ENCODE data around the gene LRCH3.
"Not testable (repeated sequence)": the region's sequence is repeated elsewhere in the genome, so short reads cannot be mapped to it uniquely, and the experiment has no call there.

The LRCH3 gene

GRCh38 chr3:197888511-197888910 is 97.5 kb downstream of the LRCH3 start:
- no peak for DNase-seq (ENCODE audit: low read depth)
- Histone ChIP-seq H3K9ac (ENCODE audit: low read length) (no peak overlapping the region), H3K9me3 (ENCODE audit: control insufficient read depth, low read length) (no peaks in the 10 kb centered on the region), H3K36me3 (ENCODE audit: control insufficient read depth, insufficient read depth, low read length, severe bottlenecking) (peaks cover 15% of the 10 kb centered on the region), H3K4me1 (ENCODE audit: control insufficient read depth, insufficient read depth, low read length) (no peaks in the 10 kb centered on the region), H3K27me3 (replicated peaks; ENCODE audit: control insufficient read depth, insufficient read depth, low read length) (no peaks in the 10 kb centered on the region), H3K4me3 (ENCODE audit: low read length) (no peak overlapping the region)

- Histone ChIP-seq H3K36me3 (ENCODE audit: control insufficient read depth, insufficient read depth, low read length, severe bottlenecking) (peaks cover 9% of the 10 kb centered on the region), H3K27me3 (replicated peaks; ENCODE audit: control insufficient read depth, insufficient read depth, low read length) (no peaks in the 10 kb centered on the region), H3K9ac (ENCODE audit: low read length) (no peak overlapping the region), H3K4me3 (ENCODE audit: low read length) (no peak overlapping the region), H3K9me3 (ENCODE audit: control insufficient read depth, low read length) (no peaks in the 10 kb centered on the region), H3K4me1 (ENCODE audit: control insufficient read depth, insufficient read depth, low read length) (no peaks in the 10 kb centered on the region)
- no peak for DNase-seq (ENCODE audit: low read depth)
Observed at GRCh38 chr3:197889204-197889930, 98.3 kb downstream of the LRCH3 start.

- no peak overlapping the region for H3K9ac ChIP-seq (ENCODE audit: low read length)
- DNase-seq (ENCODE audit: low read depth): no peak
- H3K9me3 ChIP-seq (ENCODE audit: control insufficient read depth, low read length): no peaks in the 10 kb centered on the region
- no peaks in the 10 kb centered on the region for H3K27me3 ChIP-seq (replicated peaks; ENCODE audit: control insufficient read depth, insufficient read depth, low read length)
- H3K4me1 ChIP-seq (ENCODE audit: control insufficient read depth, insufficient read depth, low read length): no peaks in the 10 kb centered on the region
- peaks cover under 1% of the 10 kb centered on the region for H3K36me3 ChIP-seq (ENCODE audit: control insufficient read depth, insufficient read depth, low read length, severe bottlenecking)
- no peak overlapping the region for H3K4me3 ChIP-seq (ENCODE audit: low read length)
Observed at GRCh38 chr3:197890693-197891092, 99.6 kb downstream of the LRCH3 start.

- no peaks in the 10 kb centered on the region for H3K36me3 ChIP-seq (ENCODE audit: control insufficient read depth, insufficient read depth, low read length, severe bottlenecking)
- DNase-seq (ENCODE audit: low read depth): no peak
- H3K4me1 ChIP-seq (ENCODE audit: control insufficient read depth, insufficient read depth, low read length): no peaks in the 10 kb centered on the region
- H3K9me3 ChIP-seq (ENCODE audit: control insufficient read depth, low read length): no peaks in the 10 kb centered on the region
- H3K27me3 ChIP-seq (replicated peaks; ENCODE audit: control insufficient read depth, insufficient read depth, low read length): no peaks in the 10 kb centered on the region
- H3K4me3 ChIP-seq (ENCODE audit: low read length): no peak overlapping the region
- H3K9ac ChIP-seq (ENCODE audit: low read length): no peak overlapping the region
Observed at GRCh38 chr3:197892162-197892561, 101.1 kb downstream of the LRCH3 start.

GRCh38 chr3:197896421-197896820 is 105.4 kb downstream of the LRCH3 start:
- H3K9me3 ChIP-seq (ENCODE audit: control insufficient read depth, low read length): no peaks in the 10 kb centered on the region
- no peaks in the 10 kb centered on the region for H3K27me3 ChIP-seq (replicated peaks; ENCODE audit: control insufficient read depth, insufficient read depth, low read length)
- H3K4me1 ChIP-seq (ENCODE audit: control insufficient read depth, insufficient read depth, low read length): no peaks in the 10 kb centered on the region
- H3K36me3 ChIP-seq (ENCODE audit: control insufficient read depth, insufficient read depth, low read length, severe bottlenecking): no peaks in the 10 kb centered on the region
- H3K4me3 ChIP-seq (ENCODE audit: low read length): no peak overlapping the region
- no peak overlapping the region for H3K9ac ChIP-seq (ENCODE audit: low read length)
- DNase-seq (ENCODE audit: low read depth): no peak

GRCh38 chr3:197899833-197900478 is 108.9 kb downstream of the LRCH3 start:
- no peak for DNase-seq (ENCODE audit: low read depth)
- Histone ChIP-seq H3K27me3 (replicated peaks; ENCODE audit: control insufficient read depth, insufficient read depth, low read length) (no peaks in the 10 kb centered on the region), H3K9ac (ENCODE audit: low read length) (no peak overlapping the region), H3K4me3 (ENCODE audit: low read length) (no peak overlapping the region), H3K36me3 (ENCODE audit: control insufficient read depth, insufficient read depth, low read length, severe bottlenecking) (no peaks in the 10 kb centered on the region), H3K9me3 (ENCODE audit: control insufficient read depth, low read length) (no peaks in the 10 kb centered on the region), H3K4me1 (ENCODE audit: control insufficient read depth, insufficient read depth, low read length) (no peaks in the 10 kb centered on the region)

GRCh38 chr3:197901626-197902025 is 110.6 kb downstream of the LRCH3 start:
- no peak overlapping the region for H3K4me3 ChIP-seq (ENCODE audit: low read length)
- no peak for DNase-seq (ENCODE audit: low read depth)
- no peaks in the 10 kb centered on the region for H3K36me3 ChIP-seq (ENCODE audit: control insufficient read depth, insufficient read depth, low read length, severe bottlenecking)

GRCh38 chr3:197906023-197906849 is 115.2 kb downstream of the LRCH3 start:
- Histone ChIP-seq H3K4me3 (ENCODE audit: low read length) (peak overlapping the region; percentile 42), H3K27me3 (replicated peaks; ENCODE audit: control insufficient read depth, insufficient read depth, low read length) (no peaks in the 10 kb centered on the region), H3K9ac (ENCODE audit: low read length) (no peak overlapping the region), H3K9me3 (ENCODE audit: control insufficient read depth, low read length) (no peaks in the 10 kb centered on the region), H3K4me1 (ENCODE audit: control insufficient read depth, insufficient read depth, low read length) (peaks cover 6% of the 10 kb centered on the region), H3K36me3 (ENCODE audit: control insufficient read depth, insufficient read depth, low read length, severe bottlenecking) (no peaks in the 10 kb centered on the region)
- DNase-seq (ENCODE audit: low read depth): peak; percentile 97

More at GRCh38 chr3:197901626-197902025, 110.6 kb downstream of the LRCH3 start:
- Histone ChIP-seq H3K9ac (ENCODE audit: low read length) (no peak overlapping the region), H3K27me3 (replicated peaks; ENCODE audit: control insufficient read depth, insufficient read depth, low read length) (no peaks in the 10 kb centered on the region), H3K9me3 (ENCODE audit: control insufficient read depth, low read length) (no peaks in the 10 kb centered on the region), H3K4me1 (ENCODE audit: control insufficient read depth, insufficient read depth, low read length) (peaks cover 5% of the 10 kb centered on the region)

GRCh38 chr3:197906850-197907187 is 115.8 kb downstream of the LRCH3 start:
- Histone ChIP-seq H3K36me3 (ENCODE audit: control insufficient read depth, insufficient read depth, low read length, severe bottlenecking) (no peaks in the 10 kb centered on the region), H3K9me3 (ENCODE audit: control insufficient read depth, low read length) (no peaks in the 10 kb centered on the region), H3K27me3 (replicated peaks; ENCODE audit: control insufficient read depth, insufficient read depth, low read length) (no peaks in the 10 kb centered on the region), H3K4me1 (ENCODE audit: control insufficient read depth, insufficient read depth, low read length) (peaks cover 6% of the 10 kb centered on the region), H3K4me3 (ENCODE audit: low read length) (no peak overlapping the region), H3K9ac (ENCODE audit: low read length) (no peak overlapping the region)
- DNase-seq (ENCODE audit: low read depth): no peak

- DNase-seq (ENCODE audit: low read depth): no peak
- peaks cover 6% of the 10 kb centered on the region for H3K4me1 ChIP-seq (ENCODE audit: control insufficient read depth, insufficient read depth, low read length)
- H3K9ac ChIP-seq (ENCODE audit: low read length): no peak overlapping the region
- no peak overlapping the region for H3K4me3 ChIP-seq (ENCODE audit: low read length)
- no peaks in the 10 kb centered on the region for H3K9me3 ChIP-seq (ENCODE audit: control insufficient read depth, low read length)
- no peaks in the 10 kb centered on the region for H3K27me3 ChIP-seq (replicated peaks; ENCODE audit: control insufficient read depth, insufficient read depth, low read length)
- H3K36me3 ChIP-seq (ENCODE audit: control insufficient read depth, insufficient read depth, low read length, severe bottlenecking): no peaks in the 10 kb centered on the region
Observed at GRCh38 chr3:197907196-197907595, 116.1 kb downstream of the LRCH3 start.

GRCh38 chr3:197908550-197908949 is 117.5 kb downstream of the LRCH3 start:
- not testable (repeated sequence) for H3K4me3 ChIP-seq (ENCODE audit: low read length); H3K4me1 ChIP-seq (ENCODE audit: control insufficient read depth, insufficient read depth, low read length); H3K27me3 ChIP-seq (replicated peaks; ENCODE audit: control insufficient read depth, insufficient read depth, low read length); DNase-seq (ENCODE audit: low read depth); H3K9ac ChIP-seq (ENCODE audit: low read length); H3K36me3 ChIP-seq (ENCODE audit: control insufficient read depth, insufficient read depth, low read length, severe bottlenecking); H3K9me3 ChIP-seq (ENCODE audit: control insufficient read depth, low read length)
